ENCODE data around the gene LPCAT4.

GRCh38 chr15:34342737-34343575, 24.0 kb downstream of the LPCAT4 start, which contains the start of the genes NOP10 and NUTM1:
- TF ChIP-seq CTCF (IDR thresholded peaks at IDR 0.05): peak; percentile 92 to 99 (median 97)
- peak; percentile 52 to 80 for TF ChIP-seq POLR2A (IDR thresholded peaks at IDR 0.05)

Measured in Peyer's patch (tissue), 4 donors.